ENCODE data around the gene COLEC11.

DNA sequence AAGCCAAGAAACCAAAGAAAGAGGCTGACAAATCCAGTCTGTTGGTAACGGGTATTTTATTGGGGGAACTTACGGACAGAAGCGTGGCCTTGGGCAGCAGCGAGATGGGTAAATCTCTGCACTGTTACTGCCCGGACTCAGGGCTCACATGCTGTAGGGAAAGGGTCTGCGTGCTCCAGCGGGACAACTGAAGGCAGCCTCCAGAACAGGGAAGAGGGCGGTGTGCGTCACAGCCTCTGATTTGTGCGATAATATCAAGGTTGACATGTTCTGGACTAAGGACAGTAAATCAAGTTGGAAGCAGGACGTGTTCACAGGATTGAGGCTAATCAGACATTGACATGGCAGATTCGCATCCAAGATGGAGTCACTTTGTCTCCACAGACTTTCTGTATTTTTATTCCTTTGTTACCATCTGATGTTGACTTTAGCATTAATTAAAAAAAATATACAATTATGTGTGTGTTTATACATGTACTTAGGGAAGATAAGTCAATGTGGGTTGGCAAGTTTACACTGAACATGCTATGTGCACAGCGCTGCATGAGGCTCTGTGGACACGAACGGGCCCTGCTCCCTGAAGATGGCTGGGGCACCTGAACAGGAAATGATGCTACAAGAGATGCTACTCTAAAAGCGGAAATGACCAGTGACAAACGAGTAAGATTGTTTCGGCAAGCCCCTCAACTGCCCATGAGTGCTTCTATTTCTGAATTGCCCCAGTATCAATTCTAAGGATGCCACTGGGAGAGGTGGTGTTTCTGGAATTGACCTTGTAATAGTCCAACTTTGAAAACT lies 85.8 kb downstream of the COLEC11 start:
- TF ChIP-seq, protein P1, sequence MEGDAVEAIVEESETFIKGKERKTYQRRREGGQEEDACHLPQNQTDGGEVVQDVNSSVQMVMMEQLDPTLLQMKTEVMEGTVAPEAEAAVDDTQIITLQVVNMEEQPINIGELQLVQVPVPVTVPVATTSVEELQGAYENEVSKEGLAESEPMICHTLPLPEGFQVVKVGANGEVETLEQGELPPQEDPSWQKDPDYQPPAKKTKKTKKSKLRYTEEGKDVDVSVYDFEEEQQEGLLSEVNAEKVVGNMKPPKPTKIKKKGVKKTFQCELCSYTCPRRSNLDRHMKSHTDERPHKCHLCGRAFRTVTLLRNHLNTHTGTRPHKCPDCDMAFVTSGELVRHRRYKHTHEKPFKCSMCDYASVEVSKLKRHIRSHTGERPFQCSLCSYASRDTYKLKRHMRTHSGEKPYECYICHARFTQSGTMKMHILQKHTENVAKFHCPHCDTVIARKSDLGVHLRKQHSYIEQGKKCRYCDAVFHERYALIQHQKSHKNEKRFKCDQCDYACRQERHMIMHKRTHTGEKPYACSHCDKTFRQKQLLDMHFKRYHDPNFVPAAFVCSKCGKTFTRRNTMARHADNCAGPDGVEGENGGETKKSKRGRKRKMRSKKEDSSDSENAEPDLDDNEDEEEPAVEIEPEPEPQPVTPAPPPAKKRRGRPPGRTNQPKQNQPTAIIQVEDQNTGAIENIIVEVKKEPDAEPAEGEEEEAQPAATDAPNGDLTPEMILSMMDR (IDR thresholded peaks at IDR 0.05) = no peak
- no peak for TF ChIP-seq POLR2AphosphoS5 (IDR thresholded peaks at IDR 0.05; ENCODE audit: insufficient read depth in 1 of 2, low read depth in 1 of 2)
